NCI-H2107 (cell line): ENCODE results near the gene CD1C.
"Not testable (repeated sequence)": the region's sequence is repeated elsewhere in the genome, so short reads cannot be mapped to it uniquely, and the experiment has no call there.

Experiments
- DNase-seq: peaks from one replicate; lab custom pipeline; 2025; lab: John Stamatoyannopoulos, UW

CD1C gene

DNA sequence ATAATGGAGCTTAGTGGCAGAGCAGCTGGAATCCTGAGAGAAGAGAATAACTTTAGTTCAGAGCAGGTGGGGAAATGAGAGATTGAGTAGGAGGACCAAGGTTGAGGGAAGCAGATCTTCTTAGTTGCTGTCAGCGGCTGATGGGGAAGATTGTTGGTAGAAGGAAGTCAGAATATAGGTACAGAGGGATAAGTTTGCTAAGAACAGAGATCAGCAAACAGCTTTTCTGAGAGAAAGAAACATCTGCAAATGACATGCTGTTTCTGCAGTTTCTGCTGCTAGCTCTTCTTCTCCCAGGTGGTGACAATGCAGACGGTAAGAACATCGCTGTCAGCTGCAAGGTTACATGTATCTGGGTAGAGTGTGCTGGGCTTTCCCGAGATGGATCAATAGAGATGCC, at the start of gene CD1C:
CD1C (plus strand) TSS at position 113 of the 400 bp plus-strand sequence; CDS start at position 255, 142 bp downstream.
- no peak for DNase-seq

GRCh38 chr1:158246650-158247049, 43.1 kb upstream of the CD1C start:
- no peak for DNase-seq

- DNase-seq: no peak
These were observed 41.6 kb upstream of the CD1C start for GRCh38 chr1:158248118-158248517.

DNA sequence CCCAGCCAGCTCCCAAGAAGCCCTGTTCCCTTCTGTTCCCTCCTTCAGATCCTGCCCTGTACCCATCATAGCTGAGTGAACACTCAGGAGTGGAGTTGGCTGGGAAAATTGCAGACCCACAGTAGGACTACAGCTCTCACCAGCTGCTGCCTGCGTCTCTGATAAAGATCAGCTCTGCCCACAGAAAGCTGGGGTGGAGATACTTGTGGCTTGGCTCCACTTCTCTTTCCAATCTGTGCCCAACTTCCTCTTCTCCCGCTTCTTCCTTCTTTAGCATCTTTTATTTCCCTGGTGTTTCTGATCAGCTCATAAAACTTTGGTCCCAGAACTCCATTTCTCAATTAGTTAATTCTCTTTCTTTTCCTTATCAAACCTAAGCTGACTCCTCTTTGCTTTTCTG, 41.0 kb upstream of the CD1C start:
- no peak for DNase-seq

GRCh38 chr1:158249646-158250045, 40.1 kb upstream of the CD1C start:
- no peak for DNase-seq

GRCh38 chr1:158251163-158251562, 38.6 kb upstream of the CD1C start:
- DNase-seq: no peak

DNA sequence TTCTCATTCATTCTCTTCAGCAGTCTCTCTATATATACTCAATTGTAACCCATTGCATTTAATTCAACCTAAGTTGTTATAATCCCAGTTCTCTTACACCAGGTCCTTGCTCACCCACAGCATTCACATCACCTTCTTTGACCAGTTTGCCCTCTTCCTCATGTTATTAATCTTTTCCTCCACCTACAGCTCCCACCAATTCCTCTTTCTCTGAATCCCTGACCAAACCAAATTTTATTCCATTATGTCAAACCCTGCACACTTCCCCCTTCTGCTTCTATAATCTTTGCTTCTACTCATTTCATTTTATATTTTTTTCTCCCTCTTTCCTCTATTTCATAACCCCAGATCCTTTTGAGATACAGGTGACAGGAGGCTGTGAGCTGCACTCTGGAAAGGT, 34.1 kb upstream of the CD1C start:
- no peak for DNase-seq

GRCh38 chr1:158256747-158257146, 33.0 kb upstream of the CD1C start:
- DNase-seq: not testable (repeated sequence)

DNA sequence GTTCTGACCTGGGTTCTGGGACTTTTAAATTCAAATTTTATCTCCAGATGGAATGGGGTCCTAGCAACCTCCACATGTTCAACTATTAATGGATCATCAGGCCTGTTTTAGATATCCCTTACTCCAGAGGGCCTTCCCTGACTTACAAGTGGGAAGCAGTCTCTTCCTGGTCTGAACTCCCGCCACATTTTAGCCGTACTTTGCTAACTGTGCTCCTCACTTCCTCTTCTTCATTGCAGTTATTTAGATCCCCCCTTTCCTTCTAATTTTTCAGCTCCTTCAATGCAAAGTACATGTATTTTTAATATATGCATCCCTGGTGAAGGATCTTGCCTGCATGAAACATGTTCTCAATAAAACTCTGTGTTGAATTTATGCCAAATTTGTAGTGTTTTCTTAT, 31.8 kb upstream of the CD1C start:
- DNase-seq: no peak

DNA sequence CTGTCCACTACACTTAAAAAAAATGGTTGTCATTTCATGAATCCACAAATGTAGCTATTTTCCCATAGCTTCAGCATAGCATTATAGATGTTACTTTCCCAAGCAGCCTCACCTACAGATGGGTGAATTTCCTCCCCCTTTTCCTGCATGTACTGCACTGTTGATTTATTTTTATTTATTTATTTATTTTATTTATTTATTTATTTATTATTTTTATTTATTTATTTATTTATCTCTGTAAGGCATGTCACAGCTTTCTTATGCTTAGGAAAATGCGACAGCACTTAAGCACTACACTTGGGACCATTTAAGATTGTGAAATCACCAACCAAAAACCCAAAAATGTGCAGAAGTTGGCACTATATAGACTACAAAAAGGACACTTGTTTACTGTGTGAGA, 30.6 kb upstream of the CD1C start:
- DNase-seq: no peak

- DNase-seq: no peak
These were observed 17.0 kb upstream of the CD1C start for GRCh38 chr1:158272681-158273080.

GRCh38 chr1:158274797-158275196, 14.9 kb upstream of the CD1C start:
- no peak for DNase-seq

DNA sequence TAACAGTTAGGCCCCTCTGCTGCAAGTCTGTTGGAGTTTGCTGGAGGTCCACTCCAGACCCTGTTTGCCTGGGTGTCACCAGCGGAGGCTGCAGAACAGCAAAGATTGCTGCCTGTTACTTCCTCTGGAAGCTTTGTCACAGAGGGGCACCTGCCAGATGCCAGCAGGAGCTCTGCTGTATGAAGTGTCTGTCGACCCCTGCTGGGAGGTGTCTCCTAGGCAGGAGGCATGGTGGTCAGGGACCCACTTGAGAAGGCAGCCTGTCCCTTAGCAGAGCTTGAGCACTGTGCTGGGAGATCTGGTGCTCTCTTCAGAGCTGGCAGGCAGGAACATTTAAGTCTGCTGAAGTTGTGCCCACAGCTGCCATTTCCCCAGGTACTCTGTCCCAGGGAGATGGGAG, 7.3 kb upstream of the CD1C start:
- not testable (repeated sequence) for DNase-seq

DNA sequence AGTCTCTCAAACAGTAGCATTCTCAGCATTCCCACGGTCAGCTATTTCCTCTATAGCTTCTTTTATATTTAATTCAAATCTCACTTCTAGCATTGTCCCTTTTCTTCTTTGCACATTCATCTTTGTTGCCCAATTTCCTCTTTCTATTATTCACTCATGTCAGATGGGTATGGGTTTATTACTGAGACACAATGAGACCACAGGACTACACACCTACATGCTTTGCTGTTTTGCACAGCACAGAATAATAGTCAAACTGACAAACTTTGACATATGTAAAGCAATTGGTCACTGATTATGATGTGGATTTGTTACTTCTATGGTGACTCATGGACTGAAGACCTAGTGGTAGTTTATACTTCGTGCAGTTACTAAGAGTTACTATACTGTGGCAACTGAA, 5.8 kb upstream of the CD1C start:
- no peak for DNase-seq

DNA sequence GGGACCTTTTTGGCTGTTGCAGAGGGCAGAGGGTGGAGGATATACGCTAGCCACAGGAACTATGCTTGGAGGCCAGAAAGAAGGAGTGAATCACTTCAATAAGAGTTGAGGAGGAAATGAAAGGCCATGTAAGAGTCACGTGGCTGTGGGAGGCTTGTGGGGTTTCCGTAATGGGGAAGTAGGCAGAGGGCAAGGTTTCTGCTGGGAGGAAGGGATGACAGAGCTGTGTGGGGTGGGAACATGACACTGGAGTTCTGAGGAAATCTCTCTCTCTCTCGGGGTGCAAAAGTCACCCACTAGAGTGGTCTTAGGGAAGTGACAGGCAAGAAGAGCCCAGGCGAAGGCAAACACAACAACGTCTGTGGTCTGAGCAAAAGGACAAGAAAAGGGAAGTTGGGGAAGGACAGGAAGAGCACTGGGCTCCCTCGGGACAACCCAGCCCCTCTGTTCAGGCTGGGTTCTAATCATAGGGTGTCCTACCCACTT, 3.9 kb upstream of the CD1C start:
- no peak for DNase-seq

GRCh38 chr1:158286487-158286886, 3.2 kb upstream of the CD1C start:
- no peak for DNase-seq

DNA sequence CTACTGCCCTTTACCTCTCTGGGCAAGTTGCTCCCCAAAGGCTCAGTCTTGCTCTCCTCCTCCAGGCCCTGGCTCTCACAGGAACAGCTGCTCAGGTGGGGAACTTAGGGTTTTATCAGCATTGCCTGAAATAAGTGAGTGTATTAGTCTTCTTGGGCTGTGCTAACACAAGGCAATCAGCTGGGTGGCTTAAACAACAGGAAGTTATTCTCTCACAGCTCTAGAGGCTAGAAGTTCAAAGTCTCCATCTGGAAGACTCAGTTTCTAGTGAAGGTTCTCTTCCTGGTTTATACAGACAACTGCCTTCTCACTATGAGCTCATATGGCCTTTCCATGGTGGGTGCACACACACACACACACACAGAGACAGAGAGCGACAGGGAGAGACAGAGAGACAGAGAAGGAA, 2.8 kb upstream of the CD1C start:
- DNase-seq: no peak

GRCh38 chr1:158290321-158290844, 660 bp downstream of the CD1C start:
- DNase-seq: no peak

DNA sequence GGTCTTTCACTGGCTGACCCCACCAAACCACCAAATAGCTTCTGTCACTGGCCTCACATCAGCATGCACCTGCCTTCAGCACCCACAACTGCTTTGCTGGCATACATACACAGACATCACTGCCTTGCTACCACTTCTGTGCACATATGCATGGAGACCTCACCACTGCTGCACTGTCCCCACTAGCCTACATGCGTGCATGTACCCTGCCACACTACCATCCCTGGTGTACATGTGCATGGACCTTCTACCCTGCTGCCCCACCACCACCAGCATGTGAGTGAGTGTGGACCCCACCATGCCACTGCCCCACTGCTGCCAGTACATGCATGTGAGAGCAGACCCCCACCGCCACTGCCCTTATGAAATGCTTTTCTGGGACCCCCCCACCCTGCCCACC, 6.1 kb downstream of the CD1C start:
- DNase-seq: no peak

DNA sequence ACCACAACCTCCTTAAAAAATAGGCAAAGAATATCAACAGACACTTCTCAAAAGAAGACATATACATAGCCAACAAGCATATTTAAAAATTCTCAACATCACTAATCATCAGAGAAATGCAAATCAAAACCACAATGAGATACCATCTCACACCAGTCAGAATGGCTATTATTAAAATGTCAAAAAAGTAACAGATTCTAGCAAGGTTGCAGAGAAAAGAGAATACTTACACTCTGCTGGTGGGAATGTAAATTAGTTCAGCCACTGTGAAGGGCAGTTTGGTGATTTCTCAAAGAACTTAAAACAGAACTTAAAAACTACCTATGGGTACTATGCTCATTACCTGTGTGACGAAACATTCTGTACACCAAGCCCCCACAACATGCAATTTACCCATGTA, 20.9 kb downstream of the CD1C start:
- DNase-seq: no peak

DNA sequence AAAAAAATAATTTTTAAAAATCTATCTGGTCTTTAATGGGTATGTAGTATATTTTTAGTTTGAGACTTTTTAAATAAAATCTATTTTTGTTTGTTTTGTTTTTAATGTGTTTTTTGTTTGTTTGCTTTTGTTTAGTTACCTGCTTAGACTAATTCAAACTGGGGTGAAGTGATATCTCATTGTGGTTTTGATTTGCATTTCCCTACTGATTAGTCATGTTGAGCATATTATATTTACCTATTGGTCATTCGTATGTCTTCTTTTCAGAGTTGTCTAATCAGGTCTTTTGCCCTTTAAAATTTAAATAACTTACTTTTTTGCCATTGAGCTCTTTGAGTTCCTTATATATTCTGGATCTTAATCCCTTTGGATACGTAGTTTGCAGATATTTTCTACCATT, 21.3 kb downstream of the CD1C start:
- DNase-seq: no peak

- no peak for DNase-seq
These were observed 34.1 kb downstream of the CD1C start for GRCh38 chr1:158323866-158324265.

- DNase-seq: no peak
These were observed 34.7 kb downstream of the CD1C start for GRCh38 chr1:158324395-158324794.

GRCh38 chr1:158327481-158327880, 37.8 kb downstream of the CD1C start:
- no peak for DNase-seq

DNA sequence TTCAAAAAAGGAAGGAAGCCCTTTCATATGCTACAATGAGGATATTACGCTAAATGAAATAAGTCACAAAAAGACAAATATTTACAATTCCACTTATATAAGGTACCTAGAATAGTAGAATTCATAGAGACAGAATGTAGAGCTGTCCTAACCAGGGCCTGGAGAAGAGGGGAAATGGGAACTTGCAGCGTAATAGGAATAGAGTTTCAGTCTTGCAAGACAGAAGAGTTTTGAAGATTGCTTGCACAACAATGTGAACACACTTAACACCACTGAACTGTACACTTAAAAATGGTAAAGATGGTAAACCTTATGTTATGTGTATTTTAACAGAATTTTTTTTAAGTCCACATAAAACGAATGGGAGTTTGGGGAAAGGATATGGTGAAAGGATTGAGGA, 38.7 kb downstream of the CD1C start:
- no peak for DNase-seq
